A549 (cell line): ENCODE data around the gene CRADD. TPM values are rescaled to one million over a fixed set of nuclear protein-coding genes. Genes with fewer than 3 reads are reported as not detected.

Experiments
- ATAC-seq, 2 experiments: fragments of 200-7000 bp in 1 of 2; fragments of >200 bp in 1 of 2; cut with Nextera tagmentation in 1 of 2; cut with Tn5 transposase in 1 of 2; 3 replicates each; pipeline versions ENCODE4 v1.8.0 to v1.9.1; 2018 to 2020; ENCODE audit warnings: mild to moderate bottlenecking in 1 of 2, moderate library complexity in 1 of 2
- CTCF ChIA-PET: fragments of 300-600 bp; sonication (Branson Sonifier 250); formaldehyde crosslinking; extraction: SDS; loops from one replicate; lab custom pipeline; 2021; ENCODE audit warnings: antibody characterized with exemption, inconsistent platforms; lab: Yijun Ruan, JAX
- POLR2A ChIA-PET: fragments of 350-600 bp; formaldehyde crosslinking; extraction: SDS; loops from one replicate; lab custom pipeline; 2021; ENCODE audit warnings: antibody characterized with exemption, inconsistent platforms; lab: Yijun Ruan, JAX
- DNase-seq, 2 experiments: peaks; one replicate each; pipeline versions ENCODE4 v3.0.0 to v3.0.0-alpha.2; 2011 to 2016; ENCODE audit warnings: low read depth in 1 of 2, low spot score in 1 of 2
- FAIRE-seq: peaks from 2 replicates; lab custom pipeline; 2011; peaks lifted over from hg19 to GRCh38; lab: Jason Lieb, UNC
- H3K27ac ChIP-seq, 2 experiments: fragments of >200 bp; sonication (Bioruptor Twin); formaldehyde crosslinking; 3 replicates each; pipeline ENCODE4 v1.5.1; 2016 to 2017
- H3K4me1 ChIP-seq: fragments of >200 bp; sonication (Bioruptor Twin); formaldehyde crosslinking; 3 replicates; pipeline ENCODE4 v1.6.1; 2016
- H3K4me2 ChIP-seq: fragments of >200 bp; sonication (Bioruptor Twin); formaldehyde crosslinking; 3 replicates; pipeline ENCODE4 v1.6.1; 2016
- H3K4me3 ChIP-seq: fragments of >200 bp; sonication (Bioruptor Twin); formaldehyde crosslinking; 3 replicates; pipeline ENCODE4 v1.5.1; 2016
- H3K9me3 ChIP-seq: fragments of >200 bp; sonication (Bioruptor Twin); formaldehyde crosslinking; 3 replicates; pipeline ENCODE4 v1.6.1; 2016
- ATOH8 ChIP-seq: fragments of 250-450 bp; sonication (Bioruptor Pico); IDR thresholded peaks from 2 replicates; pipeline ENCODE4 v1.5.0; 2020; ENCODE audit warnings: low read depth, mild to moderate bottlenecking, moderate library complexity
- BHLHE40 ChIP-seq: IDR thresholded peaks from 2 replicates; pipeline ENCODE4 v1.6.1; 2012; ENCODE audit warnings: low read depth, low read length, inconsistent platforms
- CBX2 ChIP-seq: fragments of 200-600 bp; sonication (generic); IDR thresholded peaks from 2 replicates; pipeline ENCODE4 v1.6.1; 2016; ENCODE audit warnings: low read depth, mild to moderate bottlenecking, borderline replicate concordance
- CEBPB ChIP-seq, 2 experiments: fragments of >200 bp in 1 of 2; sonication (Bioruptor Twin) in 1 of 2; formaldehyde crosslinking in 1 of 2; IDR thresholded peaks; 2 replicates each; pipeline ENCODE4 v1.6.1; 2012 to 2016
- CHD4 ChIP-seq: fragments of 200-600 bp; sonication (generic); IDR thresholded peaks from 2 replicates; pipeline ENCODE4 v1.6.1; 2016; ENCODE audit warnings: antibody characterized with exemption, mild to moderate bottlenecking, borderline replicate concordance
- ESRRA ChIP-seq: fragments of 150-350 bp; IDR thresholded peaks from 2 replicates; pipeline ENCODE4 v1.6.1; 2014; ENCODE audit warnings: mild to moderate bottlenecking, low read length, borderline replicate concordance
- FOXS1 ChIP-seq: fragments of 250-450 bp; sonication (Bioruptor Pico); IDR thresholded peaks from 2 replicates; pipeline ENCODE4 v1.5.0; 2020; ENCODE audit warnings: mild to moderate bottlenecking, moderate library complexity
- HDAC2 ChIP-seq: fragments of 200-600 bp; sonication (generic); IDR thresholded peaks from 2 replicates; pipeline ENCODE4 v1.6.1; 2016
- HES2 ChIP-seq: fragments of >200 bp; sonication (Bioruptor Twin); formaldehyde crosslinking; IDR thresholded peaks from 2 replicates; pipeline ENCODE4 v1.6.1; 2016
- HOXB13 ChIP-seq: fragments of 250-450 bp; sonication (Bioruptor Pico); IDR thresholded peaks from 2 replicates; pipeline ENCODE4 v1.5.0; 2020; ENCODE audit warnings: low read depth, mild to moderate bottlenecking, moderate library complexity
- KDM1A ChIP-seq: fragments of 200-600 bp; sonication (generic); IDR thresholded peaks from 2 replicates; pipeline ENCODE4 v1.6.1; 2016; ENCODE audit warnings: low read depth, mild to moderate bottlenecking
- KDM5A ChIP-seq: fragments of 200-600 bp; sonication (generic); IDR thresholded peaks from 2 replicates; pipeline ENCODE4 v1.6.1; 2016; ENCODE audit warnings: antibody characterized with exemption, mild to moderate bottlenecking
- PBX3 ChIP-seq: IDR thresholded peaks from 2 replicates; pipeline ENCODE4 v1.6.1; 2012
- POLR2AphosphoS2 ChIP-seq: conservative IDR thresholded peaks from 2 replicates; pipeline ENCODE4 v1.6.1; 2012; ENCODE audit warnings: low read length, improper control_type of control experiment, inconsistent platforms
- REST ChIP-seq: fragments of 200-600 bp; sonication (generic); IDR thresholded peaks from 2 replicates; pipeline ENCODE4 v1.6.1; 2016; ENCODE audit warnings: antibody characterized with exemption, mild to moderate bottlenecking, moderate library complexity
- RFX5 ChIP-seq: fragments of 450-650 bp; IDR thresholded peaks from 2 replicates; pipeline ENCODE4 v1.7.1; 2014; ENCODE audit warnings: antibody characterized with exemption, mild to moderate bottlenecking, moderate library complexity
- SMC3 ChIP-seq: fragments of >200 bp; sonication (Bioruptor Twin); formaldehyde crosslinking; IDR thresholded peaks from 3 replicates; pipeline ENCODE4 v1.6.1; 2018; ENCODE audit warnings: inconsistent platforms
- SREBF2 ChIP-seq: fragments of 450-650 bp; IDR thresholded peaks from 2 replicates; pipeline ENCODE4 v1.6.1; 2014; ENCODE audit warnings: mild to moderate bottlenecking, moderate library complexity
- TP53 ChIP-seq: fragments of 250-450 bp; sonication (Bioruptor Pico); IDR thresholded peaks from 2 replicates; pipeline ENCODE4 v1.5.0; 2021; ENCODE audit warnings: mild to moderate bottlenecking, moderate library complexity
- ZC3H11A ChIP-seq: fragments of 450-650 bp; IDR thresholded peaks from 2 replicates; pipeline ENCODE4 v1.6.1; 2014; ENCODE audit warnings: antibody characterized with exemption, mild to moderate bottlenecking
- WGBS: methylation state at CpG from one replicate; pipeline ENCODE4 v1.1.6; 2017; ENCODE audit errors: missing lambda C conversion rate; 5-methylcytosine and 5-hydroxymethylcytosine counted together
- polyA plus RNA-seq, 4 experiments: library from polyadenylated mRNA; depleted of rRNA in 3 of 4; stranded (reverse); fragments of >200 nt; fragmentation: RNase III in 1 of 4; extraction: RNeasy Plus Mini Kit Qiagen cat#74134 plus additional on column Dnase treatment in 1 of 4; gene quantifications; 2 replicates in 3 of 4; 3 replicates in 1 of 4; pipeline ENCODE4 v1.2.3, GENCODE V29; 2011 to 2017

CRADD gene
- polyA plus RNA-seq, 2 of the 4 experiments (the other 2 are of a cell fraction): 13.2 to 23.0 TPM

- POLR2A ChIA-PET: no interaction called here
- no peak overlapping the region for H3K4me2 ChIP-seq
- H3K27ac ChIP-seq: peak overlapping the region; percentile 59 to 67; a peak in 4 of 6 replicates
- peaks cover 41% of the 10 kb centered on the region for H3K4me1 ChIP-seq
- TF ChIP-seq KDM1A: no peak
- TF ChIP-seq FOXS1 (CRISPR knock-in tag): no peak
- no peak for TF ChIP-seq SMC3
- TF ChIP-seq TP53 (CRISPR knock-in tag): no peak
- no peak for TF ChIP-seq PBX3
- TF ChIP-seq SREBF2: no peak
- no peak for TF ChIP-seq ATOH8 (CRISPR knock-in tag)
- no peak for TF ChIP-seq KDM5A
- TF ChIP-seq HDAC2: no peak
- no peak for TF ChIP-seq HES2
- TF ChIP-seq CHD4: no peak
- TF ChIP-seq ZC3H11A: no peak
- no peak for TF ChIP-seq RFX5
- TF ChIP-seq CEBPB (IDR thresholded peaks at IDR 0.05): no peak
- no peak for TF ChIP-seq HOXB13 (CRISPR knock-in tag)
- TF ChIP-seq CBX2: no peak
- no peak for TF ChIP-seq POLR2AphosphoS2
- no peak for TF ChIP-seq ESRRA
- ATAC-seq: no peak
- 83% methylated on average over 4 of the region's 4 CpGs for WGBS
- no peak overlapping the region for H3K4me3 ChIP-seq
- no peak for FAIRE-seq
- no peaks in the 10 kb centered on the region for H3K9me3 ChIP-seq
- CTCF ChIA-PET: interaction anchor here (0.5 kb wide), 1 partner anchor 860 kb away, joined by 3 read pairs; no protein-coding TSS in a partner anchor
- no peak for DNase-seq
Observed at GRCh38 chr12:93918900-93919299, 241.7 kb downstream of the CRADD start.

GRCh38 chr12:93921521-93921920, 244.3 kb downstream of the CRADD start:
- TF ChIP-seq BHLHE40 (no peak), REST (no peak), CHD4 (no peak), ESRRA (no peak)
- Histone ChIP-seq H3K4me3 (no peak overlapping the region), H3K9me3 (peaks cover 21% of the 10 kb centered on the region), H3K4me2 (peak overlapping the region; percentile 46), H3K27ac (peak overlapping the region; percentile 55 to 75; a peak in 4 of 6 replicates), H3K4me1 (peaks cover 41% of the 10 kb centered on the region)
- ATAC-seq (no peak), DNase-seq (peak in 1 of 2 experiments; percentile 20), FAIRE-seq (no peak)
- WGBS: 50% methylated on average over 3 of the region's 3 CpGs
- POLR2A ChIA-PET: interaction anchor here (1.5 kb wide), 1 partner anchor 136 kb away, joined by 4 read pairs; no protein-coding TSS in a partner anchor
- CTCF ChIA-PET: no interaction called here
